Stimulated activated CD4-positive, alpha-beta T cell treated with anti-CD3 and anti-CD28 coated beads, Interleukin-15, amount 100 ng/mL, for 24 hours (primary cell): ENCODE measurements around the gene FHDC1.

ENCODE experiments used
- DNase-seq: peaks from one replicate; pipeline ENCODE4 v3.0.0-alpha.2; 2020

Gene FHDC1

GRCh38 chr4:152983774-152984411 is 47.8 kb downstream of the FHDC1 start:
- no peak for DNase-seq

GRCh38 chr4:152988721-152989553 is 52.8 kb downstream of the FHDC1 start:
- no peak for DNase-seq

GRCh38 chr4:152989554-152989970 is 53.4 kb downstream of the FHDC1 start:
- no peak for DNase-seq

GRCh38 chr4:152990471-152991131 is 54.5 kb downstream of the FHDC1 start:
- no peak for DNase-seq

GRCh38 chr4:152991398-152991797 is 55.3 kb downstream of the FHDC1 start:
- no peak for DNase-seq

GRCh38 chr4:152992027-152992426 is 55.9 kb downstream of the FHDC1 start:
- DNase-seq, result no peak

GRCh38 chr4:152992466-152992865 is 56.3 kb downstream of the FHDC1 start:
- no peak for DNase-seq

GRCh38 chr4:152994038-152994437 is 57.9 kb downstream of the FHDC1 start:
- DNase-seq, result no peak

GRCh38 chr4:152996111-152996571 is 60.0 kb downstream of the FHDC1 start:
- no peak for DNase-seq

- DNase-seq, result no peak
These were observed 60.5 kb downstream of the FHDC1 start for GRCh38 chr4:152996672-152997071.

- no peak for DNase-seq
These were observed 61.2 kb downstream of the FHDC1 start for GRCh38 chr4:152997288-152997687.

- no peak for DNase-seq
These were observed 61.8 kb downstream of the FHDC1 start for GRCh38 chr4:152997771-152998487.

GRCh38 chr4:152998861-152999260 is 62.7 kb downstream of the FHDC1 start:
- DNase-seq, result no peak

GRCh38 chr4:152999346-153000075 is 63.4 kb downstream of the FHDC1 start:
- DNase-seq, result no peak

- DNase-seq, result no peak
These were observed 63.9 kb downstream of the FHDC1 start for GRCh38 chr4:153000076-153000420.

GRCh38 chr4:153001626-153002025 is 65.5 kb downstream of the FHDC1 start:
- DNase-seq, result no peak

- no peak for DNase-seq
These were observed 66.0 kb downstream of the FHDC1 start for GRCh38 chr4:153002110-153002509.

GRCh38 chr4:153004081-153004850 is 68.1 kb downstream of the FHDC1 start:
- DNase-seq, result no peak

- DNase-seq, result no peak
These were observed 69.8 kb downstream of the FHDC1 start for GRCh38 chr4:153005899-153006381.

- no peak for DNase-seq
These were observed 72.6 kb downstream of the FHDC1 start for GRCh38 chr4:153008578-153009199.

GRCh38 chr4:153010146-153010545 is 74.0 kb downstream of the FHDC1 start:
- DNase-seq, result no peak
